Adrenal gland (tissue), 5 donors: ENCODE data around the gene DYSF.

Source experiments
- CTCF ChIP-seq, 6 experiments: fragments of 450-650 bp in 4 of 6; fragments of 200-600 bp in 2 of 6; sonication (generic) in 1 of 6; IDR thresholded peaks; 1 replicate in 5 of 6; 2 replicates in 1 of 6; pipeline versions ENCODE4 v1.5.1 to v1.8.0; 2016 to 2021; ENCODE audit warnings: antibody characterized with exemption in 6 of 6, mild to moderate bottlenecking in 2 of 6, moderate library complexity in 1 of 6
- POLR2A ChIP-seq, 2 donors: fragments of 450-650 bp; IDR thresholded peaks; one replicate each; pipeline ENCODE4 v1.6.1; 2017; ENCODE audit warnings: antibody characterized with exemption in 2 of 2, mild to moderate bottlenecking in 2 of 2, moderate library complexity in 1 of 2
- donor health status: DM: no; HTN: no; CAD: no.

- TF ChIP-seq CTCF (IDR thresholded peaks at IDR 0.05) (no peak), POLR2A (IDR thresholded peaks at IDR 0.05) (no peak)
These were observed 145.7 kb downstream of the DYSF start for GRCh38 chr2:71599038-71599437.
